ENCODE measurements around the gene TFB2M.

Gene TFB2M

GRCh38 chr1:246549665-246550064 is 16.4 kb downstream of the TFB2M start:
- no peak overlapping the region for H3K9ac ChIP-seq (ENCODE audit: low read depth, low read length)
- no peak overlapping the region for H3K4me2 ChIP-seq (ENCODE audit: insufficient read depth, low read length)
- DNase-seq (no peak), ATAC-seq (ENCODE audit: insufficient read depth, low read depth) (no peak)
- H3K79me2 ChIP-seq (ENCODE audit: insufficient read depth, low read length), result peaks cover 8% of the 10 kb centered on the region
- H3K27me3 ChIP-seq (ENCODE audit: insufficient read depth, low read length, poor library complexity), result no peaks in the 10 kb centered on the region
- H3K36me3 ChIP-seq (ENCODE audit: insufficient read depth, low read length), result peaks cover 70% of the 10 kb centered on the region
- H3K4me1 ChIP-seq (ENCODE audit: insufficient read depth, low read length), result no peaks in the 10 kb centered on the region
- TF ChIP-seq CTCF (IDR thresholded peaks at IDR 0.05; ENCODE audit: borderline replicate concordance, extremely low read depth, low read length, poor library complexity, severe bottlenecking) (no peak), EZH2 (IDR thresholded peaks at IDR 0.05; ENCODE audit: borderline replicate concordance, low read depth, low read length, severe bottlenecking) (no peak)
- H3K27ac ChIP-seq (ENCODE audit: low read length), result no peak overlapping the region
- no peaks in the 10 kb centered on the region for H3K9me3 ChIP-seq (ENCODE audit: insufficient read depth, low read length, severe bottlenecking)
- H2AFZ ChIP-seq (ENCODE audit: low read depth, low read length), result no peak overlapping the region
- H3K4me3 ChIP-seq (ENCODE audit: low read depth in 1 of 2, low read length in 2 of 2), result no peak overlapping the region
- no peaks in the 10 kb centered on the region for H4K20me1 ChIP-seq (ENCODE audit: insufficient read depth, low read length)

GRCh38 chr1:246544001-246544400 is 22.1 kb downstream of the TFB2M start:
- Histone ChIP-seq H3K4me2 (ENCODE audit: insufficient read depth, low read length) (no peak overlapping the region), H4K20me1 (ENCODE audit: insufficient read depth, low read length) (no peaks in the 10 kb centered on the region), H3K4me1 (ENCODE audit: insufficient read depth, low read length) (no peaks in the 10 kb centered on the region), H3K27me3 (ENCODE audit: insufficient read depth, low read length, poor library complexity) (no peaks in the 10 kb centered on the region), H3K27ac (ENCODE audit: low read length) (no peak overlapping the region), H3K79me2 (ENCODE audit: insufficient read depth, low read length) (no peaks in the 10 kb centered on the region), H3K4me3 (ENCODE audit: low read depth in 1 of 2, low read length in 2 of 2) (no peak overlapping the region), H2AFZ (ENCODE audit: low read depth, low read length) (no peak overlapping the region), H3K9ac (ENCODE audit: low read depth, low read length) (no peak overlapping the region), H3K9me3 (ENCODE audit: insufficient read depth, low read length, severe bottlenecking) (no peaks in the 10 kb centered on the region), H3K36me3 (ENCODE audit: insufficient read depth, low read length) (peaks cover 62% of the 10 kb centered on the region)
- TF ChIP-seq EZH2 (IDR thresholded peaks at IDR 0.05; ENCODE audit: borderline replicate concordance, low read depth, low read length, severe bottlenecking), result no peak
- no peak for TF ChIP-seq CTCF (IDR thresholded peaks at IDR 0.05; ENCODE audit: borderline replicate concordance, extremely low read depth, low read length, poor library complexity, severe bottlenecking)
- ATAC-seq (ENCODE audit: insufficient read depth, low read depth) (no peak), DNase-seq (no peak)

- H3K4me1 ChIP-seq (ENCODE audit: insufficient read depth, low read length), result no peaks in the 10 kb centered on the region
- DNase-seq, result no peak
- no peaks in the 10 kb centered on the region for H3K79me2 ChIP-seq (ENCODE audit: insufficient read depth, low read length)
- ATAC-seq (ENCODE audit: insufficient read depth, low read depth), result no peak
- H3K9ac ChIP-seq (ENCODE audit: low read depth, low read length), result no peak overlapping the region
- H3K9me3 ChIP-seq (ENCODE audit: insufficient read depth, low read length, severe bottlenecking), result no peaks in the 10 kb centered on the region
- H3K36me3 ChIP-seq (ENCODE audit: insufficient read depth, low read length), result peaks cover 43% of the 10 kb centered on the region
- H3K27me3 ChIP-seq (ENCODE audit: insufficient read depth, low read length, poor library complexity), result no peaks in the 10 kb centered on the region
- no peak overlapping the region for H3K27ac ChIP-seq (ENCODE audit: low read length)
- no peaks in the 10 kb centered on the region for H4K20me1 ChIP-seq (ENCODE audit: insufficient read depth, low read length)
- no peak for TF ChIP-seq CTCF (IDR thresholded peaks at IDR 0.05; ENCODE audit: borderline replicate concordance, extremely low read depth, low read length, poor library complexity, severe bottlenecking)
- TF ChIP-seq EZH2 (IDR thresholded peaks at IDR 0.05; ENCODE audit: borderline replicate concordance, low read depth, low read length, severe bottlenecking), result no peak
- no peak overlapping the region for H2AFZ ChIP-seq (ENCODE audit: low read depth, low read length)
- H3K4me2 ChIP-seq (ENCODE audit: insufficient read depth, low read length), result no peak overlapping the region
- no peak overlapping the region for H3K4me3 ChIP-seq (ENCODE audit: low read depth in 1 of 2, low read length in 2 of 2)
These were observed 25.1 kb downstream of the TFB2M start for GRCh38 chr1:246540738-246541491.

Data from DND-41 (cell line).